Fibroblast of the aortic adventitia (primary cell): ENCODE results near the gene SLC6A3. TPM values are rescaled to one million over a fixed set of nuclear protein-coding genes. Genes with fewer than 3 reads are reported as not detected.

Experiments
- DNase-seq: peaks from one replicate; pipeline ENCODE4 v3.0.0-alpha.2; 2010; ENCODE audit warnings: low read depth
- H3K4me3 ChIP-seq: 2 replicates; pipeline ENCODE4 v1.5.1; 2011; ENCODE audit warnings: low read depth, mild to moderate bottlenecking, control low read depth, low read length, moderate library complexity
- total RNA-seq: library from RNA; depleted of rRNA; stranded (reverse); fragments of >200 nt; gene quantifications from 2 replicates; pipeline ENCODE4 v1.2.3, GENCODE V29; 2012; ENCODE audit warnings: low replicate concordance
- TF ChIP-seq, protein P1 (sequence below): IDR thresholded peaks from 2 replicates; pipeline ENCODE4 v1.5.1; 2011; ENCODE audit warnings: mild to moderate bottlenecking, low read length, control low read depth, inconsistent platforms; ENCODE audit not compliant: insufficient read depth

Gene SLC6A3
- total RNA-seq, 1 donor: not detected

DNA sequence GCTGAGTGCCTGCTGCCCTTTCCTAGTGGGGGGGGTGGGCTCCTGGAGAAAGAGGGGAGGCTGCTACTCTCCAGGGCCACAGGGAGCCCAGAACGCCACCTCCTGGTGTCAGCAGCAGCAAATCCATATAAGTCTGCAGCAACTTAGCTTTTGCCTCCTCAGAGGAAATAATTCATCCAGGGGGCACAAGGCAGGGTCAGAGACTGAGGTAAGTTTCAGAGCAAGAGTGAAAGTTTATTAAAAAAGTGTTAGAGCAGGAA is 96.3 kb downstream of the SLC6A3 start:
- TF ChIP-seq, protein P1, sequence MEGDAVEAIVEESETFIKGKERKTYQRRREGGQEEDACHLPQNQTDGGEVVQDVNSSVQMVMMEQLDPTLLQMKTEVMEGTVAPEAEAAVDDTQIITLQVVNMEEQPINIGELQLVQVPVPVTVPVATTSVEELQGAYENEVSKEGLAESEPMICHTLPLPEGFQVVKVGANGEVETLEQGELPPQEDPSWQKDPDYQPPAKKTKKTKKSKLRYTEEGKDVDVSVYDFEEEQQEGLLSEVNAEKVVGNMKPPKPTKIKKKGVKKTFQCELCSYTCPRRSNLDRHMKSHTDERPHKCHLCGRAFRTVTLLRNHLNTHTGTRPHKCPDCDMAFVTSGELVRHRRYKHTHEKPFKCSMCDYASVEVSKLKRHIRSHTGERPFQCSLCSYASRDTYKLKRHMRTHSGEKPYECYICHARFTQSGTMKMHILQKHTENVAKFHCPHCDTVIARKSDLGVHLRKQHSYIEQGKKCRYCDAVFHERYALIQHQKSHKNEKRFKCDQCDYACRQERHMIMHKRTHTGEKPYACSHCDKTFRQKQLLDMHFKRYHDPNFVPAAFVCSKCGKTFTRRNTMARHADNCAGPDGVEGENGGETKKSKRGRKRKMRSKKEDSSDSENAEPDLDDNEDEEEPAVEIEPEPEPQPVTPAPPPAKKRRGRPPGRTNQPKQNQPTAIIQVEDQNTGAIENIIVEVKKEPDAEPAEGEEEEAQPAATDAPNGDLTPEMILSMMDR: no peak
- no peak for DNase-seq
- no peak overlapping the region for H3K4me3 ChIP-seq

DNA sequence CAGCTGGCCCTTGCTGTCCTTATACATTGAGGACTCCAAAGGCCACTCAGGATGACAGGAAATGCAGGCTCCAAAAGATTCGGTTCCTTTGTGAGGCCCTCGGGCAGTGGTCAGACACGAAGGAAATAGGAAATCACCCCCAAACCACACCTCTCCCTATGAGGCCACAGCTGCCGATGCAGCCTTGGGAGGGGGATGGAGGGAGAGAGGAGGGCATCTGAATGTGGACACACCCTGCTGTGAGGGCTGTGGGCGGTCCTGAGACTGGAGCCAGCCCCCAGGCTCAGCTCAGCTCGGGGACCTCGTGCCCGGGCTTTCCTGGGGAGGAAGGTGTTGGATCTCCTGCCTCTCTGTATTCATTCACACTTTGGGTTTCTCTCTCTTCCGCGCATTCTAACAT is 97.7 kb downstream of the SLC6A3 start:
- DNase-seq: no peak
- TF ChIP-seq, protein P1: no peak
- no peak overlapping the region for H3K4me3 ChIP-seq

GRCh38 chr5:1346627-1347440 is 98.4 kb downstream of the SLC6A3 start:
- TF ChIP-seq, protein P1: no peak
- no peak for DNase-seq
- H3K4me3 ChIP-seq: no peak overlapping the region

- TF ChIP-seq, protein P1: no peak
- no peak for DNase-seq
Measured at GRCh38 chr5:1345876-1346626, 99.2 kb downstream of the SLC6A3 start.

DNA sequence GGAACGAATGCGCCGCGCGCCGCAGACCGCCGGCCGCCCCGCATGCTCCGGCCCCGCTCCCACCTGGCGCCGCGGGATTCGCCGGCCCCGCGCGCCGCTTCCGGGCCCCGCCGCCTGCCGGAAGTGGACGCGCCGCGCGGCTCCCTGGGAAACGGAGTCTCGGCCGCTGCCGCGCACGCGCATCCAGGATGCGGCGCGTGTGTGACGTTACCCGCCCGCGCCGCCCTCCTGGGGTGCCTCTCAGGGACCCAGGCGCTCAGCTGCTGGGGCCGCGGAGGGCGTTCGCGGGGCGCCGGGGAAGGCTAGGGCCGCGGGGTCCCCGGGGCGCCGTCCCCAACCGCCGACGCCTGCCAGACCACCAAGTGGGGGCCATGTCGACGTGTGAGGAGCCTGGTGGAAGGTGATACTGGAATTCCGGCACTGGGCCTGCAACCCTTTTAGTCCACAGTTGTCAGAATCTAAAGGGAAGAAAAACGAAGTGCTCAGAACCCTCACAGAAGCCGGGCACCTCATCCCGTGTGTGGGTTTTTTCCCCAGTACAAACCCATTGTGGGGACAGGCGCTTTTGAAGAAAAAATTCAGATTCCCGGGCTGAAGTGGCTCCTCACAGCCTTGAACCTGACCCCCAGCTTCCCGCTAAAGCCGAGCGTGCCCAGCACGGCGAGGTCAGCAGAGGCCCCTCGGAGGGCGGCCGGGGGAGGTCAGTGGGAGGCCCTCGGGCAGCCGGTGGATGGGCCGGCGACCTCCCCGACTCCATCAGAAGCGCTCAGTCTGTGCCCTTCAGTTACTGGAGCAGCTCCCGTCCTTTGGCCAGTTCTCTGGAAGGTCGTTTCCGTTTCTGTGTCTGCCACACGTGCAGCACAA is 100.0 kb downstream of the SLC6A3 start, which contains the start of gene CLPTM1L:
Gene CLPTM1L, minus strand, starts transcription at position 125 of the 864 bp plus-strand sequence. CDS start 258 bp downstream, outside the sequence.
- peak; percentile 79 for DNase-seq
- peak within 1 kb of the TSS; percentile 91 for H3K4me3 ChIP-seq
- TF ChIP-seq, protein P1: no peak

More at GRCh38 chr5:1345876-1346626, 99.2 kb downstream of the SLC6A3 start:
- peak overlapping the region; percentile 91 for H3K4me3 ChIP-seq
